HG03439 (cell line): Measurements from ENCODE around the gene TAF9.
"Not testable (repeated sequence)": the region's sequence is repeated elsewhere in the genome, so short reads cannot be mapped to it uniquely, and the experiment has no call there.

Experiments
- ATAC-seq: cut with Tn5 transposase; IDR thresholded peaks from one replicate; pipeline ENCODE4 v1.9.1; 2021; ENCODE audit warnings: mild to moderate bottlenecking, moderate library complexity; ENCODE audit not compliant: unreplicated experiment

TAF9 gene

DNA sequence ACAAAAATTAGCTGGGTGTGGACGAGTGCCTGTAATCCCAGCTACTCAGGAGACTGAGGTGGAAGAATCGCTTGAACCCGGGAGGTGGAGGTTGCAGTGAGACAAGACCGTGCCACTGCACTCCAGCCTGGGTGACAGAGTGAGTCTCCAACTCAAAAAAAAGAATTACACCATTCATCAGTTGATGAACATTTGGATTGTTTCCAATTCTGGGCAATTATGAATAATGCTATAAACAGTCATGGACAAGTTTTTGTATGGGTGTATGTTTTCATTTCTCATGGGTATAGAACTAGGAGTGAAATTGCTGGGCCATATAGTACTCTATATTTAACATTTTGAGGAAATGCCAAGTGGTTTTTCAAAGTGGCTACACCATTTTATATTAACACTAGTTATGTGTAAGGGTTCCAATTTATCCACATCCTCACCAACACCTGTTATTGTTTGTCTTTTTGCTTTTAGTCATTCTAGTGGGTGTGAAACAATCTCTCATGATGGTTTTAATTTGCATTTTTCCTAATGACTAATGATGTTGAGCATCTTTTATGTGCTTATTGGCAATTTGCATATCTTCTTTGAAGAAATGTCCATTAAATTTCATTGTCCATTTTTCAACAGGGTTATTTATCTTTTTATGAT is 27.7 kb downstream of the TAF9 start:
- no peak for ATAC-seq

DNA sequence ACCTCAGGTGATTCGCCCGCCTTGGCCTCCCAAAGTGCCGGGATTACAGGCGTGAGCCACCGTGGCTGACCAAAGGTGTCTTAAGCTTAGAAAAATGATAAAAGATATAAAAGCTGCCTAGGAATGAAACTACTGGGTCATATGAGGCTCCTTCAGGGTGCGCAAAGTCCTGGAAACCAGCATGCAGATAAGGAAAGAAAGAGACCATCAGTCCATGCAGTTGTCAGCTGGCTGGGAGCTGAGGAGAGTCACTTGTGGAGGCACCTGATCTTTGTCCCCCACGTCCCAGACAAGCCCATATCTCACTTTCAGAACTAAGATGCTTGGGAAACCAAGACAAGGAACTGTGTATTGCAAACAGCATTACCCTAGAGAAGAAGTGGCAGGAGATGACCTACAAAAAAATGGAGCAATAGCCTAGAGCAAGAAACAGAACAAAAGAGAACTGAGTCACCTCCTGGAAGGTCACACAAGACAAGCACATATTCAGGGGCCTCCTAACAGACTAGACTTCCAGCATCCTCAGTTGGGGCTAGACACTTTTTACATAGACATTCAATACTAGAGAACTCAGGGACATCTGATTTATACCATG is 33.9 kb downstream of the TAF9 start:
- ATAC-seq, result no peak

GRCh38 chr5:69334793-69335268 is 34.5 kb downstream of the TAF9 start:
- peak; percentile 42 for ATAC-seq

GRCh38 chr5:69333668-69334315 is 35.5 kb downstream of the TAF9 start:
- not testable (repeated sequence) for ATAC-seq

DNA sequence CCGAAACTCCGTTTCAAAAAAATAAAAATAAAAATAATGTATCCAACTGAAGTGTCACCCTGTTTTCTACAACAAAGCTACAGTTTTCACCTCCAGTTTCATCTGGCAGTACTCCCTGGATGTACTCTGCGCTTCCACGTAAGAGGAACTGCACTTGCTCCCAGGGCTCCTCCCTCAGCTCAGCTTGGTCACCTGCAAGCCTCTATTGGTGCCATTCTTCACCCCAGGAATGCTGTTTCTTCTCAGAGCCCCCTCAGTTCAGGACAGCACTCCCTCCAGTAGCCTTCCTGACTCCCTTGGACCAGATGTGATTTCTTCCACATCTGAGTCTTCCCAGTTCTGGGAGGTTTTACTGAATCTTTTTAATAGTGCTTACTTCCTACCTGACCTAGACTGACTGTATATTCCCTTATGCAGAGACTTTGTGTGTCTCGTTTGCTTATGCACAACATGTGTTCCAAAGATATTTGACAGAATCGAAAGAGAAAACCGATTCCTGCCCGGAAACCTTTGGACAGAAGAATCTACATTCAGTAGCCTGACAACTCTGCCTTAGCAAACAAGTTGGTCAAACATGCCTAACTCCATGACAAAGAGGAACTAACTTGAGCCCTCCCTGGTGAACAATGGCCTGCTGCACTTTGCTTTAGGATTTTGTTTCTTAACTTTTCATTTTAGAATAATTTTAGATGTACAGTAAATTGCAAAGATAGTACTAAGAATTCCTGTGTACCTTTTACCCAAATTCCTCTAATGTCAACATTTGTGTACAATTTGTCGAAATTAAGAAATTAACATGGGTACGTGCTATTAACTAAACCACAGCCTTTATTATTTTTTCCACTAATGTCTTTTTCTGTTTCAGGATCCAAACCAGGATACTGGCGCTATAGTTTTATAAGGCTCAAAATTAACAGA is 37.5 kb downstream of the TAF9 start:
- ATAC-seq, result no peak

DNA sequence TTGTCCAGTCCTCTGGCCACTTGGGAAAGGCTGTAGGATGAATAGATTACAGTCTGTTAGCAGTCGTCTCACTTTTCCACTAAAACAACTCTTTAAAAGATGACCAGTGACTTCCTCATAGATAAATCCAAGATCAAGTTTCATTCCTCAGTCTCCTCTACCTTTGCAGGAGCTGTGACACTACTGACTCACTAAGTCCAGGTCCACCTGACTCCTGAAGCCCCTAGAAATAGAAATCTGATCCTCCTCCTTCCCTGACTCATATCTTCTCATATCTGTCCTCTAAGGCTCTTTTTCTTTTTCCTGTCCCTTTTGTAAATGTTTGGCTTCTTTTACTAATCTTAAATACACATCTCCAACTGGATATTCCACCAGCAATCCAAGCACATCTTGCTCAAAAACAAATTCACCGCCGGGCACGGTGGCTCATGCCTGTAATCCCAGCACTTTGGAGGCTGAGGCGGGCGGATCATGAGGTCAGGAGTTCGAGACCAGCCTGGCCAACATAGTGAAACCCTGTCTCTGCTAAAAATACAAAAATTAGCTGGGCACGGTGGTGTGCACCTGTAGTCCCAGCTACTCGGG is 39.3 kb downstream of the TAF9 start:
- no peak for ATAC-seq

GRCh38 chr5:69326365-69326764 is 43.0 kb downstream of the TAF9 start:
- ATAC-seq, result no peak

DNA sequence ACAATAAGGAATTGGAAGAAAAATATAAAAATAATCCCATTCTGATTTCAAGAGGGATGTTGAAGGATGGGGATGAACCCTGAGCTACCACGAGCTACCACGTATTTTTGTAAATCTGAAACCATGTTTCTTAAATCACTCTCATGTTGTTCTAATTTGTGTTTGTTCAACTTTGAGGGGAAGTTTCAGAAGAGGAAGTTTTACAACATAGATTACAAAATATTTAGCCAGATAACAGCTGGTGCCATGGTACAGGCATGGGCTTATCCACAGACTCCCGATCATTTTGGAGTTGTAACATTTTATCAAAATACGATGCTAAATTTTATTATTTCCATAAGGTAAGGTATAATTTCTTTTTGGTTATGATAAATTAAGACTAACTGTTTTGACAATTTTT is 51.9 kb downstream of the TAF9 start:
- ATAC-seq, result no peak

GRCh38 chr5:69315972-69316371 is 53.3 kb downstream of the TAF9 start:
- ATAC-seq, result no peak
